ENCODE data around the gene KLKB1. TPM values are rescaled to one million over a fixed set of nuclear protein-coding genes. Genes with fewer than 3 reads are reported as not detected.

KLKB1 gene
- 1 to 10 TPM; 1.3 to 1.9 (median 1.5) TPM for polyA plus RNA-seq (ENCODE audit: insufficient read length in 3 of 3)
- long read RNA-seq, donor 1: 0 reads
- long read RNA-seq, donor 2: 0 reads
- long read RNA-seq, donor 3, partial matches to known transcripts: 0 of 1 reads
- long read RNA-seq, donor 3, other reads (novel, unspliced or antisense): 0 of 1 reads
- long read RNA-seq, donor 4: 0 reads
- long read RNA-seq, donor 5: 0 reads
- long read RNA-seq, donor 6: 0 reads
- long read RNA-seq, donor 7: 0 reads
- long read RNA-seq, donor 8: 0 reads
- long read RNA-seq, donor 9: 0 reads
- long read RNA-seq, donor 10: 0 reads
- long read RNA-seq, donor 11: 0 reads
- long read RNA-seq, donor 12: 0 reads
- long read RNA-seq, donor 13: 0 reads
- long read RNA-seq, donor 14: 0 reads
- long read RNA-seq, donor 15: 0 reads
- long read RNA-seq, donor 16: 0 reads

GRCh38 chr4:186227221-186227620 lies at the start of gene KLKB1:
Gene KLKB1 (plus strand): TSS chr4:186227507. CDS start chr4:186228196, 689 bp downstream.
- peak in 2 of 11 donors; percentile 12 to 54 for DNase-seq (ENCODE audit: extremely low read depth in 1 of 11, low read depth in 9 of 11, low spot score in 4 of 11)

DNA sequence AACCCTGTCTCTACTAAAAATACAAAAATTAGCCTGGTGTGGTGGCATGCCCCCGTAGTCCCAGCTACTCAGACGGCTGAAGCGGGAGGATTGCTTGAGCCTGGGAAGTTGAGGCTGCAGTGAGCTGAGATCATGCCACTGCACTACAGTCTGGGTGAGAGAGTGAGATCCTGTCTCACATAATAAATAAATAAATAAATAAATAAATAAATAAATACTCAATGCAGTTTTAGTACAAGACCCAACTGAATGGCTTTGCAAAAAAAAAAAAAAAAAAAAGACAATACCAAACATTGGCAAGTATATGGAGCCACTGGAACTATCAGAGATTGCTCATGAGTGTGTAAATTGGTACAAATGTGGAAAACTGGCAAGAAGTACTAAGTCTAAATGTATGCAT lies 39.2 kb upstream of the KLKB1 start:
- DNase-seq (ENCODE audit: extremely low read depth in 1 of 11, low read depth in 9 of 11, low spot score in 4 of 11): no peak

DNA sequence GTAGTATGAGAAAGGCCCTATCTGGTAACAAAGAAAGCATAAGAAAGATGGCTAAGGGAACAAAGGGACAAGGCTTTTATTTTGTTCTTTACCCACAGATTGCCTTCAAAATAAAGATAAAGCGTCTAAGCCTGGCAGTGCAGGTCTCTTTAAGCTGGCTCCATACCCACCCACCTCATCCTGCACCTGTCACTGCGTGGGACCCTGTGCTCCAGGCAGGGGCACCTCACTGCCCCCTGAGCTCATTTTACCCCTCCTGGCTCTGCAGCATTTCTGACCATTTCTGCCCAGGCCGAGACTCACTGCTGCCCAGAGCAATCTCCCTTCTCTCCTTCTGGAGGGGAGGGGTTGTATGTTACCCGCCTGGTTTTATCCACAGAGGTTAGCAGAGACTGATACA lies 37.7 kb upstream of the KLKB1 start:
- DNase-seq (ENCODE audit: extremely low read depth in 1 of 11, low read depth in 9 of 11, low spot score in 4 of 11): no peak

DNA sequence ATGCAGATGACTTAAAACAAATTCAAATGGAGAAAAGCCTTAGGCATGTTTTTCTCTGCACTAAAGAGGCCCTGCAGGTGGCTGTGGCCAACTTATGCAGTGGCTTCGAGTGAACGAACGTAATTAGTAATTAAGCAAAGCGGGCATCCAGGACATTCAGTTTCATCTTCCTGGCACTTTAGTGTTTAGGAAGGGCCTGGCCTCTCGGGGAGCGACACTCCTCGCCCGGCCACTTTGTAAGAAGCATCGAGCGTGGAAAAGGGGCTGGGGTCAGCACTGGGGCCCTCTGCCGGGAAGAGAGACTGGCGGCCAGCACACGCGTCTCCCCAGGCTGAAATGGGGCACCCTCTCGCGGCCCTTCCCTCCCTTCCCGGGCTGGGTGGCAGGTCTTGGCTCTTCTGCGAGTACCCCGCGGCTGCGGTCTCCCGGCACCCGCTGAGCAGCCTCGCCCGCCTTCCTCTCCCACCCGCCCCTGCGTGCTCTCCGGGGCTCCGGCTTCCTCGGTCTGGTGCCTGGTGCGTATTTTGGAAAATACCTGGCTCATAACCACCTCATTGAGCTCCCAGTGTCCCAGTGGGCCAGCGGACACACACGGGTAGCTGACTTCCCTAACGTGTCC lies 36.6 kb upstream of the KLKB1 start:
- DNase-seq (ENCODE audit: extremely low read depth in 1 of 11, low read depth in 9 of 11, low spot score in 4 of 11): peak in 6 of 11 donors; percentile 25 to 41 (median 30)

DNA sequence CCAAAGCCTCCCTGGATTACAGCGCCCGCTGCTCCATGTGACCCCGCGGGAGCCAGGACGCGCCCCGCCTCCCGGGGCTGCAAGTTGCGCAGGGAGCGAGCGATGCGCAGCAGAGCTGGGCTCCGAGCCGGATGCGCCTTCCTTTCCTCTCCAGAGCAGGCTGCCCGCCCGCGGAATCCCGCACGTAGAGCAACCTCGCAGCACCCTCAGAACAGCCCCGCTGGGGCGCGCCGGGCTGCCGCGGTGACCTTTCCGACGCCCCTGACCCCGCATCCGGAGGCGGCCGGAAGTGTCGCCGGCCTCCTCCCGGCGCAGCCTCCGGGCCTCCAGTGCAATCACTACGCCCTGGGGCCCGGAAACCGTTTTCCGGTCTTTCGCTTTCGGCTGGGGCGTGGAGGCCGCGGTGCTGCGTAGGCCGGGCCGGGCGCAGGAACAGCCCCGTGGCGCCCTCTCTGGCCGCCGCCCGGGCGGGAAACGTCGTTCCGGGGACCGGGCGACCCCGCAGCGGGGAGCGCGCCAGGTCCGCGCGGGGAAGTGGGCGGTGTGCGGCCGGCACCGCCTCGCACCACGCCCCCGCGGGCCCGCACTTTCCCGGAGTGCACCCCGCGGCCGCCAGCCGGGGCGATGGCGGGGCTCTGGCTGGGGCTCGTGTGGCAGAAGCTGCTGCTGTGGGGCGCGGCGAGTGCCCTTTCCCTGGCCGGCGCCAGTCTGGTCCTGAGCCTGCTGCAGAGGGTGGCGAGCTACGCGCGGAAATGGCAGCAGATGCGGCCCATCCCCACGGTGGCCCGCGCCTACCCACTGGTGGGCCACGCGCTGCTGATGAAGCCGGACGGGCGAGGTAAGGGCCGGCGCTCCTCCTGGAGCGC lies 35.9 kb upstream of the KLKB1 start, which contains the start of gene CYP4V2:
Gene CYP4V2 (plus strand): TSS at position 368 of the 866 bp plus-strand sequence. CDS start 257 bp downstream, at position 625.
- DNase-seq (ENCODE audit: extremely low read depth in 1 of 11, low read depth in 9 of 11, low spot score in 4 of 11): peak in 9 of 11 donors; percentile 49 to 71 (median 63)

GRCh38 chr4:186192066-186192612 lies 35.2 kb upstream of the KLKB1 start:
- peak in 6 of 11 donors; percentile 31 to 44 (median 40) for DNase-seq (ENCODE audit: extremely low read depth in 1 of 11, low read depth in 9 of 11, low spot score in 4 of 11)

GRCh38 chr4:186193851-186194250 lies 33.5 kb upstream of the KLKB1 start:
- DNase-seq (ENCODE audit: extremely low read depth in 1 of 11, low read depth in 9 of 11, low spot score in 4 of 11): no peak

DNA sequence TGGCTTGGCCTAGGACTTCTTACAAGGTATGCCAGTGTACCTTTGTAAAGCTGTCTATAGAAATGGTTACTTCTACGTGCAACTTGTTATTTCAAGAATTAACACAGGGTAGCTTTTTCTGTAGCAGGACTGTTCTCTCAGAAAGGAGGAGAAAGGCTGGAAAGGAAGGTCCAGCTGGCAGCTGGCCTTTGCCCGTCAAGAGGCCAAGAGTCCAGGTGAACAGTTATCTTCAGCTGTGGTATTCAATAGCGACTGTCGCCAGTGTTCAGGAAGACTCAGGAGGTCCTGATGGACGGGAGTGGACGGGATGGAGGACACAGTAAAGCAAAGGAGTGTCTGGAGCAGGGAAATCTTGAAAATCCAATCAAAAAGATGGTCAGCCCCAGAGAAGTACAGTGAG lies 31.2 kb upstream of the KLKB1 start:
- no peak for DNase-seq (ENCODE audit: extremely low read depth in 1 of 11, low read depth in 9 of 11, low spot score in 4 of 11)

DNA sequence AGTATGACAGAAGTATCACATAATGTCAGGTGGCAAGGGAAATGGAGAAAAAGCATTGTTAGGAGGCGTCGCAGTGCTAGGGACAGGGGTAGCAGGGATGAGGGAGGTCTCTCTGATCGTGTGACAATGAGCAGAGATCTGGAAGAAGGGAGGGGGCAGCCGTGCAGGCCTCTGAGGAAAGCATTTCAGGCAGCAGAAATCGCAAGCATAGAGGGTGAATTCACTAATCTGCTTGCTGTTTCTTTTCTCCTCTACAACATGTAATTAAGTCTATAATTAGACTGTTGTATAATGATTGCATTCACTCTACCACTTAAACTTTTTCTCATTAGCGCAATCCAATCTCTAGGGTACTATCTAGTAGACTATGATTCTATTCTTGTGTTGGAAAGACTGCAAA lies 26.8 kb upstream of the KLKB1 start:
- no peak for DNase-seq (ENCODE audit: extremely low read depth in 1 of 11, low read depth in 9 of 11, low spot score in 4 of 11)

GRCh38 chr4:186201010-186201409 lies 26.3 kb upstream of the KLKB1 start:
- DNase-seq (ENCODE audit: extremely low read depth in 1 of 11, low read depth in 9 of 11, low spot score in 4 of 11): no peak

- DNase-seq (ENCODE audit: extremely low read depth in 1 of 11, low read depth in 9 of 11, low spot score in 4 of 11): no peak
These were observed 25.6 kb upstream of the KLKB1 start for GRCh38 chr4:186201535-186202230.

GRCh38 chr4:186202490-186203140 lies 24.7 kb upstream of the KLKB1 start:
- DNase-seq (ENCODE audit: extremely low read depth in 1 of 11, low read depth in 9 of 11, low spot score in 4 of 11): no peak

DNA sequence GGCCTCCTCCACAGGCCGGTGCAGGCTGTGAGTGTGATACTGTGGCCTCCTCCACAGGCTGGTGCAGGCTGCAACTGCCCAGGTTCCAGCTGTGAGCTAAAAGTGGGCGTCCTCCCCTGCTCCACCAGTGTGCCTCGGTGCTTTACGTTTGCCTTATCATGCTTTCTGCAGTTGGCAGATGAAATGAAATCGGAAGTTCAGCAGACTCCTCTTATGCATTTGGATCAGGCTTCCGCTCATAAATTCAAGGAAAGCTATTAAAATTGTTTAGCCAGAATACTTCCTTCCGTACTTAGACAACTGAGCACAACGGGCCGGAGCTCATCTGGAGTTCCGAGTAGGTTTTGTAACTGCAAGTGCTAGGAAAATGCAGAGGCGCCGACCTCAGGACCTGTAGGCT lies 23.9 kb upstream of the KLKB1 start:
- DNase-seq (ENCODE audit: extremely low read depth in 1 of 11, low read depth in 9 of 11, low spot score in 4 of 11): peak in 4 of 11 donors; percentile 19 to 45 (median 32)

DNA sequence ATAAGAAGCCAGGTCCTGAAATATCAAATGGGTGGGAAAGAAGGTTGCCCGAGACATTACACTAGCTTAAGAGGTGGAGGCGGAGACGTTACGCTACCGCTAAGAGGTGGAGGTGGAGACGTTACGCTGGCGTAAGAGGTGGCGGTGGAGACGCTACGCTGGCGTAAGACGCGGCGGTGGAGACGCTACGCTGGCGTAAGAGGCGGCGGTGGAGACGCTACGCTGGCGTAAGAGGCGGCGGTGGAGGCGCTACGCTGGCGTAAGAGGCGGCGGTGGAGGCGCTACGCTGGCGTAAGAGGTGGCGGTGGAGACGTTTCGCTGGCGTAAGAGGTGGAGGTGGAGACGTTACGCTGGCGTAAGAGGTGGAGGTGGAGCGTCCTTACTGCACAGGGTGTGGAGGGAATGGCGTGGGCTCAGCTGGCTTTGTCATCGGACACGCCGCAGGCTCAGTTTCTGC lies 23.2 kb upstream of the KLKB1 start:
- peak in 1 of 11 donors; percentile 32 for DNase-seq (ENCODE audit: extremely low read depth in 1 of 11, low read depth in 9 of 11, low spot score in 4 of 11)

- no peak for DNase-seq (ENCODE audit: extremely low read depth in 1 of 11, low read depth in 9 of 11, low spot score in 4 of 11)
These were observed 22.6 kb upstream of the KLKB1 start for GRCh38 chr4:186204686-186205085.

- no peak for DNase-seq (ENCODE audit: extremely low read depth in 1 of 11, low read depth in 9 of 11, low spot score in 4 of 11)
These were observed 22.2 kb upstream of the KLKB1 start for GRCh38 chr4:186205156-186205555.

DNA sequence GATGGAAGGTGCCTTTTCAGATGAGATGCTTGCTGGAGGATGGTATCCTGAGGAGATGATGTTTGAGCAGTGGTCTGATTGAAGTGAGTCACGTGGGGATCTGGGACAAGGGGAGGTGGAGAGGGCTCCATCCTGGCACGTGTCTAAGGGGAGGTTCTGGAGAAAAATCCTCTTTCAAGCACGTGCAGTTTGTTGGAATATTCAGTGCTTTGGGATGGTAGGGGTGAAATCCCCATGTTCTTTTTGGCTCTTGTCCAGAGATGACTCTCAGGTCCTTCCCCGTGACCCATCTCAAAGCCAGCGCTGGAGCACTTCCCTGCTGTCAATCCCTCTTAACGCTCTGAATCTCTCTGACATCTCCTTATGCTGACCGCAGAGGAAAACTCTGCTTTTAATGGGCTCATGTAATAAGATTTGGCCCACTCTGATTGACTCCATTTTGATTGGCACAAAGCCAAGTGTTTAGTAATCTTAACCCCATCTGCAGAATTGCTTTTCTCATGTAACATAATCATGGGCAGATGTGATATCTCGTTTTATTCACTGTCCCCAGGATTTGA lies 10.8 kb upstream of the KLKB1 start:
- DNase-seq (ENCODE audit: extremely low read depth in 1 of 11, low read depth in 9 of 11, low spot score in 4 of 11): no peak
